ENCODE measurements around the gene DEFB121. TPM values are rescaled to one million over a fixed set of nuclear protein-coding genes. Genes with fewer than 3 reads are reported as not detected.

DEFB121 gene
- total and polyA plus RNA-seq, 10 of the 15 experiments (the other 5 are each of a cell fraction or from before 2014, with no cell fraction given) = not detected

GRCh38 chr20:31392836-31393235 lies 13.2 kb downstream of the DEFB121 start:
- BruUV-seq (replicated peaks) = no TSS peak
- POLR2A ChIA-PET = no interaction called here
- Histone ChIP-seq H3K4me3 (no peak overlapping the region), H2AFZ (ENCODE audit: control insufficient read depth, low read depth, low read length) (no peak overlapping the region), H4K20me1 (ENCODE audit: control insufficient read depth, insufficient read depth) (no peaks in the 10 kb centered on the region), H3K9me3 (replicated peaks; ENCODE audit: control insufficient read depth, insufficient read depth, low read length) (no peaks in the 10 kb centered on the region), H3K79me2 (ENCODE audit: control insufficient read depth, insufficient read depth, low read length) (no peaks in the 10 kb centered on the region), H3K9ac (ENCODE audit: control insufficient read depth, insufficient read depth, low read length) (no peak overlapping the region), H3K27me3 (replicated peaks in 1 of 2; ENCODE audit: control insufficient read depth in 2 of 2, insufficient read depth in 2 of 2, low read length in 1 of 2) (no peaks in the 10 kb centered on the region), H3K4me2 (ENCODE audit: control insufficient read depth, insufficient read depth) (no peak overlapping the region), H3K36me3 (ENCODE audit: control insufficient read depth in 2 of 2, insufficient read depth in 2 of 2, low read length in 1 of 2) (no peaks in the 10 kb centered on the region), H3K4me1 (ENCODE audit: control insufficient read depth, insufficient read depth, low read length) (no peaks in the 10 kb centered on the region), H3K27ac (ENCODE audit: control insufficient read depth, insufficient read depth) (no peak overlapping the region)
- intact Hi-C loops (cut with micrococcal nuclease; ENCODE audit: unreplicated experiment) (no loop called here), in situ Hi-C loops (cut with MboI) (no loop called here)
- CTCF ChIA-PET = no interaction called here
- no peak for DNase-seq (ENCODE audit: low read depth, low spot score)
- no peak for FAIRE-seq
- SMC1A ChIA-PET (ENCODE audit: uncharacterized antibody, unreplicated experiment) = no interaction called here
- RAD21 ChIA-PET (ENCODE audit: unreplicated experiment) = no interaction called here
- 30% methylated on average over 2 of the region's 2 CpGs for WGBS (ENCODE audit: insufficient coverage, insufficient replicate concordance, low lambda C conversion rate, missing lambda C conversion rate)
- no peak for TF ChIP-seq RAD21 (IDR thresholded peaks at IDR 0.05; ENCODE audit: insufficient read depth, low read depth, low read length)
- TF ChIP-seq JUND (IDR thresholded peaks at IDR 0.05; ENCODE audit: low read depth, low read length) = no peak
- no peak for TF ChIP-seq GABPA (IDR thresholded peaks at IDR 0.05; ENCODE audit: low read depth)
- no peak for TF ChIP-seq ZSCAN29 (IDR thresholded peaks at IDR 0.05)
- no peak for TF ChIP-seq MXI1 (IDR thresholded peaks at IDR 0.05; ENCODE audit: low read depth, low read length)
- TF ChIP-seq CBFB (IDR thresholded peaks at IDR 0.05; ENCODE audit: low read depth) = no peak
- no peak for TF ChIP-seq RB1 (IDR thresholded peaks at IDR 0.05; ENCODE audit: borderline replicate concordance)
- no peak for TF ChIP-seq KLF5 (IDR thresholded peaks at IDR 0.05; ENCODE audit: partially characterized antibody)
- no peak for ATAC-seq

GRCh38 chr20:31390490-31390889 lies 15.5 kb downstream of the DEFB121 start, which contains the start of gene DEFB119:
DEFB119 (minus strand) TSS chr20:31390590; CDS start chr20:31390483, 107 bp downstream.
- no peak within 1 kb of the TSS for H2AFZ ChIP-seq (ENCODE audit: control insufficient read depth, low read depth, low read length)
- FAIRE-seq (no peak), DNase-seq (ENCODE audit: low read depth, low spot score) (no peak), ATAC-seq (no peak)
- no TSS peak for BruUV-seq (replicated peaks)
- H4K20me1 ChIP-seq (ENCODE audit: control insufficient read depth, insufficient read depth) = no peaks in the 10 kb centered on the region
- H3K27me3 ChIP-seq (replicated peaks in 1 of 2; ENCODE audit: control insufficient read depth in 2 of 2, insufficient read depth in 2 of 2, low read length in 1 of 2) = no peaks in the 10 kb centered on the region
- H3K9me3 ChIP-seq (replicated peaks; ENCODE audit: control insufficient read depth, insufficient read depth, low read length) = no peaks in the 10 kb centered on the region
- no peaks in the 10 kb centered on the region for H3K36me3 ChIP-seq (ENCODE audit: control insufficient read depth in 2 of 2, insufficient read depth in 2 of 2, low read length in 1 of 2)
- whole genome bisulfite sequencing (ENCODE audit: insufficient coverage, insufficient replicate concordance, low lambda C conversion rate, missing lambda C conversion rate) = 0% methylated on average over 1 of the region's 1 CpG
- ChIA-PET RAD21 (ENCODE audit: unreplicated experiment) (no interaction called here), SMC1A (ENCODE audit: uncharacterized antibody, unreplicated experiment) (interaction anchor here (1.3 kb wide), 1 partner anchor 9 kb away, joined by 3 read pairs; no protein-coding TSS in a partner anchor), POLR2A (no interaction called here), CTCF (no interaction called here)
- H3K27ac ChIP-seq (ENCODE audit: control insufficient read depth, insufficient read depth) = no peak within 1 kb of the TSS
- H3K4me1 ChIP-seq (ENCODE audit: control insufficient read depth, insufficient read depth, low read length) = no peaks in the 10 kb centered on the region
- in situ Hi-C loops (cut with MboI) (no loop called here), intact Hi-C loops (cut with micrococcal nuclease; ENCODE audit: unreplicated experiment) (no loop called here)
- H3K79me2 ChIP-seq (ENCODE audit: control insufficient read depth, insufficient read depth, low read length) = no peaks in the 10 kb centered on the region
- H3K9ac ChIP-seq (ENCODE audit: control insufficient read depth, insufficient read depth, low read length) = no peak within 1 kb of the TSS
- no peak within 1 kb of the TSS for H3K4me3 ChIP-seq
- no peak within 1 kb of the TSS for H3K4me2 ChIP-seq (ENCODE audit: control insufficient read depth, insufficient read depth)
- TF ChIP-seq MTA3 (IDR thresholded peaks at IDR 0.05; ENCODE audit: borderline replicate concordance, low read length) (no peak), ATF3 (IDR thresholded peaks at IDR 0.05; ENCODE audit: borderline replicate concordance, extremely low read depth, low read depth, low read length) (no peak), POLR2A (IDR thresholded peaks at IDR 0.05; ENCODE audit: low read depth, low read length) (no peak), ATF7 (IDR thresholded peaks at IDR 0.05; ENCODE audit: low read depth) (no peak), E2F4 (IDR thresholded peaks at IDR 0.05; ENCODE audit: low read depth, low read length) (no peak), TBL1XR1 (IDR thresholded peaks at IDR 0.05; ENCODE audit: low read depth, low read length) (no peak), CBFB (IDR thresholded peaks at IDR 0.05; ENCODE audit: low read depth) (no peak), E4F1 (IDR thresholded peaks at IDR 0.05; ENCODE audit: borderline replicate concordance, partially characterized antibody) (no peak)

Data from GM12878 (cell line).